Neural progenitor cell (in vitro differentiated cells): ENCODE data around the gene CPA1. TPM values are rescaled to one million over a fixed set of nuclear protein-coding genes. Genes with fewer than 3 reads are reported as not detected.

ENCODE experiments used
- DNase-seq: peaks from one replicate; pipeline ENCODE4 v3.0.0-alpha.2; 2016; ENCODE audit warnings: low spot score
- H2AFZ ChIP-seq: fragments of 200-600 bp; sonication (generic); replicated peaks from 2 replicates; pipeline ENCODE4 v1.6.1; 2016; ENCODE audit warnings: antibody characterized with exemption
- H3F3A ChIP-seq: fragments of 200-600 bp; sonication (generic); 2 replicates; pipeline ENCODE4 v1.6.1; 2016; ENCODE audit warnings: antibody characterized with exemption, low read depth
- H3K27ac ChIP-seq: fragments of 200-600 bp; sonication (generic); 2 replicates; pipeline ENCODE4 v1.5.1; 2016; ENCODE audit warnings: mild to moderate bottlenecking
- H3K27me3 ChIP-seq: fragments of 200-600 bp; sonication (generic); 2 replicates; pipeline ENCODE4 v1.6.1; 2016; ENCODE audit warnings: mild to moderate bottlenecking, moderate library complexity
- H3K36me3 ChIP-seq: fragments of 200-600 bp; sonication (generic); 2 replicates; pipeline ENCODE4 v1.5.1; 2016
- H3K4me1 ChIP-seq: fragments of 200-600 bp; sonication (generic); 2 replicates; pipeline ENCODE4 v1.6.1; 2016; ENCODE audit warnings: mixed run types
- H3K4me2 ChIP-seq: fragments of 200-600 bp; sonication (generic); 2 replicates; pipeline ENCODE4 v1.6.1; 2016
- H3K4me3 ChIP-seq: fragments of 200-600 bp; sonication (generic); 2 replicates; pipeline ENCODE4 v1.5.1; 2016
- H3K79me2 ChIP-seq: fragments of 200-600 bp; sonication (generic); 2 replicates; pipeline ENCODE4 v1.6.1; 2016; ENCODE audit warnings: low read depth
- H3K9ac ChIP-seq: fragments of 200-600 bp; sonication (generic); 2 replicates; pipeline ENCODE4 v1.6.1; 2016
- H3K9me3 ChIP-seq: fragments of 200-600 bp; sonication (generic); 2 replicates; pipeline ENCODE4 v1.5.1; 2016; ENCODE audit warnings: low read depth
- H4K20me1 ChIP-seq: fragments of 200-600 bp; sonication (generic); 2 replicates; pipeline ENCODE4 v1.6.1; 2016; ENCODE audit warnings: low read depth
- H3K27ac Mint-ChIP-seq: 3 replicates; pipeline ENCODE4 v1.8.0; 2021; ENCODE audit warnings: mixed read lengths
- H3K27me3 Mint-ChIP-seq: 2 replicates; pipeline ENCODE4 v1.8.0; 2022; ENCODE audit warnings: low read depth, mild to moderate bottlenecking, inconsistent platforms, moderate library complexity, mixed read lengths; ENCODE audit not compliant: insufficient read depth
- H3K36me3 Mint-ChIP-seq: 3 replicates; pipeline ENCODE4 v1.8.0; 2021; ENCODE audit warnings: mixed read lengths
- H3K4me1 Mint-ChIP-seq: 3 replicates; pipeline ENCODE4 v1.8.0; 2021; ENCODE audit warnings: mixed read lengths
- H3K4me3 Mint-ChIP-seq: 3 replicates; pipeline ENCODE4 v1.8.0; 2021; ENCODE audit warnings: mild to moderate bottlenecking, moderate library complexity, mixed read lengths
- H3K9me3 Mint-ChIP-seq: 3 replicates; pipeline ENCODE4 v1.8.0; 2020; ENCODE audit warnings: mixed read lengths
- CTCF ChIP-seq: fragments of 200-600 bp; sonication (generic); IDR thresholded peaks from 2 replicates; pipeline ENCODE4 v1.5.1; 2017; ENCODE audit warnings: antibody characterized with exemption, mild to moderate bottlenecking
- EZH2 ChIP-seq: fragments of 200-600 bp; sonication (generic); IDR thresholded peaks from 2 replicates; pipeline ENCODE4 v1.6.1; 2017; ENCODE audit warnings: antibody characterized with exemption, mild to moderate bottlenecking, moderate library complexity
- EZH2phosphoT487 ChIP-seq: fragments of 200-600 bp; sonication (generic); IDR thresholded peaks from 2 replicates; pipeline ENCODE4 v1.6.1; 2017; ENCODE audit warnings: antibody characterized with exemption
- total RNA-seq: library from RNA; depleted of rRNA; stranded (reverse); fragments of >200 nt; gene quantifications from 2 replicates; pipeline ENCODE4 v1.2.3, GENCODE V29; 2015; ENCODE audit warnings: low replicate concordance

The CPA1 gene
- total RNA-seq, 1 donor from 2014 or later: not detected

- no peak overlapping the region for H3K27ac ChIP-seq
- no peaks in the 10 kb centered on the region for H3K9me3 ChIP-seq
- H3K4me2 ChIP-seq: no peak overlapping the region
- no peaks in the 10 kb centered on the region for H3K27me3 ChIP-seq
- no peak overlapping the region for H2AFZ ChIP-seq
- H3K4me3 ChIP-seq: no peak overlapping the region
- H4K20me1 ChIP-seq: no peaks in the 10 kb centered on the region
- H3F3A ChIP-seq: no peaks in the 10 kb centered on the region
- H3K4me3 Mint-ChIP-seq: no peak overlapping the region
- peaks cover 10% of the 10 kb centered on the region for H3K4me1 ChIP-seq
- peaks cover 10% of the 10 kb centered on the region for H3K36me3 Mint-ChIP-seq
- peaks cover 20% of the 10 kb centered on the region for H3K9me3 Mint-ChIP-seq
- TF ChIP-seq EZH2 (no peak), CTCF (no peak), EZH2phosphoT487 (no peak)
- H3K27ac Mint-ChIP-seq: no peak overlapping the region
- H3K27me3 Mint-ChIP-seq: peaks cover 9% of the 10 kb centered on the region
- H3K4me1 Mint-ChIP-seq: peaks cover 34% of the 10 kb centered on the region
- DNase-seq: no peak
- no peaks in the 10 kb centered on the region for H3K79me2 ChIP-seq
- H3K36me3 ChIP-seq: no peaks in the 10 kb centered on the region
- no peak overlapping the region for H3K9ac ChIP-seq
Measured at GRCh38 chr7:130384371-130384801, 4.1 kb downstream of the CPA1 start.

DNA sequence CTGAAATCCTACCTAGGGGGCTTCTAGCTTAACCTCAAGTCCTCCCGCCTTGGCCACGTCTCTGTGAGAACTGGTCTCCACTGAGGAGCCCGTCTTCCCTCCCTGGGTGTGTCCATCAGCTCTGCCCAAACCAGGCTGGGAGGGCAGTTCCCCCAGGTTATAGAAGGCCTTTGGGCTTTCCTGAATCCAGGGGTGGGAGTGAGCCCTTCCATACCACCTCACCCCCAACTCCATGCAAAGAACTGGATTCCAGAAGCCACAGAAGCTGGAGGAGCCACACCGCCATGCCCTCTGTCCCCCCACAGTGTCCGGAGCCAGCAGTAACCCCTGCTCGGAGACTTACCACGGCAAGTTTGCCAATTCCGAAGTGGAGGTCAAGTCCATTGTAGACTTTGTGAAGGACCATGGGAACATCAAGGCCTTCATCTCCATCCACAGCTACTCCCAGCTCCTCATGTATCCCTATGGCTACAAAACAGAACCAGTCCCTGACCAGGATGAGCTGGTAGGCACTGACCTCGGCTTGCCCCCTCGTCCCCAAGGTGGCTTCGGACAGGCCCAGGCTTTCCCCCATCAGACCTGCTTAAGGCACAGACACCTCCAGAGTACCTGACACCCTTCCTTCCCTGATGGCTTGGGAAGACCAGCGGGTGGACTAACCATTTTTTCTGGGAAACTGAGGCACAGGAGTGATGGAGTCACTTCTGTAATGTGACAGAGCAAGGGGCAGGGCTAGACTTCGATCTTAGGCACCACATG, 4.7 kb downstream of the CPA1 start:
- Mint-ChIP-seq H3K27ac (no peak overlapping the region), H3K9me3 (peaks cover 20% of the 10 kb centered on the region), H3K36me3 (peaks cover 10% of the 10 kb centered on the region), H3K4me3 (no peak overlapping the region), H3K27me3 (peaks cover 9% of the 10 kb centered on the region), H3K4me1 (peaks cover 31% of the 10 kb centered on the region)
- no peak overlapping the region for H2AFZ ChIP-seq
- DNase-seq: no peak
- H3K9ac ChIP-seq: no peak overlapping the region
- no peaks in the 10 kb centered on the region for H3K36me3 ChIP-seq
- no peaks in the 10 kb centered on the region for H3K27me3 ChIP-seq
- H3K27ac ChIP-seq: no peak overlapping the region
- no peak overlapping the region for H3K4me3 ChIP-seq
- no peaks in the 10 kb centered on the region for H3K79me2 ChIP-seq
- H3K4me2 ChIP-seq: no peak overlapping the region
- H3K9me3 ChIP-seq: no peaks in the 10 kb centered on the region
- TF ChIP-seq CTCF (no peak), EZH2 (no peak), EZH2phosphoT487 (no peak)
- peaks cover 7% of the 10 kb centered on the region for H3K4me1 ChIP-seq
- no peaks in the 10 kb centered on the region for H4K20me1 ChIP-seq
- H3F3A ChIP-seq: no peaks in the 10 kb centered on the region

DNA sequence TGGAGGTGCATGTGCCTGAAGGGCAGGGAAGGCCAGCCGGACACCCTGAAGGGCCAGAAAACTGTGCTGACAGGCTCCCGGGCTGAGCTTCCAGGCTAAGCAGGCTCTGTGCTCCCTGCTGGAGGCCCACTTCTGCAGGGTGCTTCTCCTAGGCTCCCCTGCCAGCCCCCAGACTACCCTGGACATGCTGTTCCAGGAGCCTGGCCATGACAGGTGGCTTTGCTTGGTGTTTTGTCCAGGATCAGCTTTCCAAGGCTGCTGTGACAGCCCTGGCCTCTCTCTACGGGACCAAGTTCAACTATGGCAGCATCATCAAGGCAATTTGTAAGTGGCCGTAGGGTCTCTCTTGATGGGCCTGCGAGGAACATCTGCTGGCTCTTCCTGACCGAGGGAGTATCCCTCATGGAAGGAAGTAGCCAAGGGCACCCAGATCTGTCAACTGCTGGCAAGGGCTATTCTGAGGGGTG, 5.3 kb downstream of the CPA1 start:
- Histone ChIP-seq H3K27ac (no peak overlapping the region), H4K20me1 (no peaks in the 10 kb centered on the region), H3K27me3 (no peaks in the 10 kb centered on the region), H3K4me1 (peaks cover under 1% of the 10 kb centered on the region), H3K4me2 (no peak overlapping the region), H2AFZ (no peak overlapping the region), H3K36me3 (no peaks in the 10 kb centered on the region), H3F3A (no peaks in the 10 kb centered on the region), H3K9ac (no peak overlapping the region), H3K9me3 (no peaks in the 10 kb centered on the region), H3K4me3 (no peak overlapping the region), H3K79me2 (no peaks in the 10 kb centered on the region)
- Mint-ChIP-seq H3K36me3 (peaks cover 10% of the 10 kb centered on the region), H3K27me3 (peaks cover 9% of the 10 kb centered on the region), H3K4me3 (no peak overlapping the region), H3K27ac (peak overlapping the region; percentile 36), H3K9me3 (peaks cover 20% of the 10 kb centered on the region), H3K4me1 (peaks cover 26% of the 10 kb centered on the region)
- no peak for DNase-seq
- TF ChIP-seq EZH2phosphoT487 (no peak), CTCF (no peak), EZH2 (no peak)
